ENCODE results near the gene CNOT3. TPM values are rescaled to one million over a fixed set of nuclear protein-coding genes. Genes with fewer than 3 reads are reported as not detected.

CNOT3 gene
- total and polyA plus RNA-seq, 2 experiments from 2014 or later = 39.7 to 47.0 TPM

DNA sequence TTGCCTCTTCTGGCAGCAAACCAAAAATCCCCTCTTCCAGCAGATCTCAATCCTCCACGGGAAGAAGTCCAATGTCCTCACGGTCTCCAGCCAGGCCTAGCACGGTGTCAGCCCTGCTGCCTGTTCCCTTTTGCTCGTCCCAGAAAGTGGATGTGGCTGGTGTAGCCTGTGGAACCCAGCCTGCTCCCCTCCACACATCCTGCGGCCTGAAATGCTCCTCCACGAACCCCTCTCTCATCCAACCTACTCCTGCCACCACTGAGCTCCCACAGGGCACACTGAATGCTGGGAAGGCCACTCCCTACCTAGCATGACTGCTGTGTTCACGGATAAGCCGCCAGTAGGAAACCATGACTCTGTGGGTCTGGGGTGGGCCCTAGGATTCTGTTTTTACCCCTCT, 48.8 kb downstream of the CNOT3 start:
- TF ChIP-seq JUNB (IDR thresholded peaks at IDR 0.05; ENCODE audit: unreplicated experiment) (no peak), ZNF331 (CRISPR knock-in tag; IDR thresholded peaks at IDR 0.05; ENCODE audit: low read depth) (no peak), CREB1 (CRISPR knock-in tag; IDR thresholded peaks at IDR 0.05; ENCODE audit: low read depth) (no peak), EZH2 (IDR thresholded peaks at IDR 0.05; ENCODE audit: low read depth, unreplicated experiment) (no peak), EZH2phosphoT487 (IDR thresholded peaks at IDR 0.05; ENCODE audit: unreplicated experiment) (no peak), STAT1 (IDR thresholded peaks at IDR 0.05; ENCODE audit: unreplicated experiment) (no peak), NANOG (IDR thresholded peaks at IDR 0.05; ENCODE audit: borderline replicate concordance) (no peak), ZNF114 (CRISPR knock-in tag; IDR thresholded peaks at IDR 0.05) (no peak)
- TF ChIP-seq, protein P1, sequence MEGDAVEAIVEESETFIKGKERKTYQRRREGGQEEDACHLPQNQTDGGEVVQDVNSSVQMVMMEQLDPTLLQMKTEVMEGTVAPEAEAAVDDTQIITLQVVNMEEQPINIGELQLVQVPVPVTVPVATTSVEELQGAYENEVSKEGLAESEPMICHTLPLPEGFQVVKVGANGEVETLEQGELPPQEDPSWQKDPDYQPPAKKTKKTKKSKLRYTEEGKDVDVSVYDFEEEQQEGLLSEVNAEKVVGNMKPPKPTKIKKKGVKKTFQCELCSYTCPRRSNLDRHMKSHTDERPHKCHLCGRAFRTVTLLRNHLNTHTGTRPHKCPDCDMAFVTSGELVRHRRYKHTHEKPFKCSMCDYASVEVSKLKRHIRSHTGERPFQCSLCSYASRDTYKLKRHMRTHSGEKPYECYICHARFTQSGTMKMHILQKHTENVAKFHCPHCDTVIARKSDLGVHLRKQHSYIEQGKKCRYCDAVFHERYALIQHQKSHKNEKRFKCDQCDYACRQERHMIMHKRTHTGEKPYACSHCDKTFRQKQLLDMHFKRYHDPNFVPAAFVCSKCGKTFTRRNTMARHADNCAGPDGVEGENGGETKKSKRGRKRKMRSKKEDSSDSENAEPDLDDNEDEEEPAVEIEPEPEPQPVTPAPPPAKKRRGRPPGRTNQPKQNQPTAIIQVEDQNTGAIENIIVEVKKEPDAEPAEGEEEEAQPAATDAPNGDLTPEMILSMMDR (conservative IDR thresholded peaks at IDR 0.05; ENCODE audit: low read depth in 2 of 2) = no peak
- TF ChIP-seq, protein P2, sequence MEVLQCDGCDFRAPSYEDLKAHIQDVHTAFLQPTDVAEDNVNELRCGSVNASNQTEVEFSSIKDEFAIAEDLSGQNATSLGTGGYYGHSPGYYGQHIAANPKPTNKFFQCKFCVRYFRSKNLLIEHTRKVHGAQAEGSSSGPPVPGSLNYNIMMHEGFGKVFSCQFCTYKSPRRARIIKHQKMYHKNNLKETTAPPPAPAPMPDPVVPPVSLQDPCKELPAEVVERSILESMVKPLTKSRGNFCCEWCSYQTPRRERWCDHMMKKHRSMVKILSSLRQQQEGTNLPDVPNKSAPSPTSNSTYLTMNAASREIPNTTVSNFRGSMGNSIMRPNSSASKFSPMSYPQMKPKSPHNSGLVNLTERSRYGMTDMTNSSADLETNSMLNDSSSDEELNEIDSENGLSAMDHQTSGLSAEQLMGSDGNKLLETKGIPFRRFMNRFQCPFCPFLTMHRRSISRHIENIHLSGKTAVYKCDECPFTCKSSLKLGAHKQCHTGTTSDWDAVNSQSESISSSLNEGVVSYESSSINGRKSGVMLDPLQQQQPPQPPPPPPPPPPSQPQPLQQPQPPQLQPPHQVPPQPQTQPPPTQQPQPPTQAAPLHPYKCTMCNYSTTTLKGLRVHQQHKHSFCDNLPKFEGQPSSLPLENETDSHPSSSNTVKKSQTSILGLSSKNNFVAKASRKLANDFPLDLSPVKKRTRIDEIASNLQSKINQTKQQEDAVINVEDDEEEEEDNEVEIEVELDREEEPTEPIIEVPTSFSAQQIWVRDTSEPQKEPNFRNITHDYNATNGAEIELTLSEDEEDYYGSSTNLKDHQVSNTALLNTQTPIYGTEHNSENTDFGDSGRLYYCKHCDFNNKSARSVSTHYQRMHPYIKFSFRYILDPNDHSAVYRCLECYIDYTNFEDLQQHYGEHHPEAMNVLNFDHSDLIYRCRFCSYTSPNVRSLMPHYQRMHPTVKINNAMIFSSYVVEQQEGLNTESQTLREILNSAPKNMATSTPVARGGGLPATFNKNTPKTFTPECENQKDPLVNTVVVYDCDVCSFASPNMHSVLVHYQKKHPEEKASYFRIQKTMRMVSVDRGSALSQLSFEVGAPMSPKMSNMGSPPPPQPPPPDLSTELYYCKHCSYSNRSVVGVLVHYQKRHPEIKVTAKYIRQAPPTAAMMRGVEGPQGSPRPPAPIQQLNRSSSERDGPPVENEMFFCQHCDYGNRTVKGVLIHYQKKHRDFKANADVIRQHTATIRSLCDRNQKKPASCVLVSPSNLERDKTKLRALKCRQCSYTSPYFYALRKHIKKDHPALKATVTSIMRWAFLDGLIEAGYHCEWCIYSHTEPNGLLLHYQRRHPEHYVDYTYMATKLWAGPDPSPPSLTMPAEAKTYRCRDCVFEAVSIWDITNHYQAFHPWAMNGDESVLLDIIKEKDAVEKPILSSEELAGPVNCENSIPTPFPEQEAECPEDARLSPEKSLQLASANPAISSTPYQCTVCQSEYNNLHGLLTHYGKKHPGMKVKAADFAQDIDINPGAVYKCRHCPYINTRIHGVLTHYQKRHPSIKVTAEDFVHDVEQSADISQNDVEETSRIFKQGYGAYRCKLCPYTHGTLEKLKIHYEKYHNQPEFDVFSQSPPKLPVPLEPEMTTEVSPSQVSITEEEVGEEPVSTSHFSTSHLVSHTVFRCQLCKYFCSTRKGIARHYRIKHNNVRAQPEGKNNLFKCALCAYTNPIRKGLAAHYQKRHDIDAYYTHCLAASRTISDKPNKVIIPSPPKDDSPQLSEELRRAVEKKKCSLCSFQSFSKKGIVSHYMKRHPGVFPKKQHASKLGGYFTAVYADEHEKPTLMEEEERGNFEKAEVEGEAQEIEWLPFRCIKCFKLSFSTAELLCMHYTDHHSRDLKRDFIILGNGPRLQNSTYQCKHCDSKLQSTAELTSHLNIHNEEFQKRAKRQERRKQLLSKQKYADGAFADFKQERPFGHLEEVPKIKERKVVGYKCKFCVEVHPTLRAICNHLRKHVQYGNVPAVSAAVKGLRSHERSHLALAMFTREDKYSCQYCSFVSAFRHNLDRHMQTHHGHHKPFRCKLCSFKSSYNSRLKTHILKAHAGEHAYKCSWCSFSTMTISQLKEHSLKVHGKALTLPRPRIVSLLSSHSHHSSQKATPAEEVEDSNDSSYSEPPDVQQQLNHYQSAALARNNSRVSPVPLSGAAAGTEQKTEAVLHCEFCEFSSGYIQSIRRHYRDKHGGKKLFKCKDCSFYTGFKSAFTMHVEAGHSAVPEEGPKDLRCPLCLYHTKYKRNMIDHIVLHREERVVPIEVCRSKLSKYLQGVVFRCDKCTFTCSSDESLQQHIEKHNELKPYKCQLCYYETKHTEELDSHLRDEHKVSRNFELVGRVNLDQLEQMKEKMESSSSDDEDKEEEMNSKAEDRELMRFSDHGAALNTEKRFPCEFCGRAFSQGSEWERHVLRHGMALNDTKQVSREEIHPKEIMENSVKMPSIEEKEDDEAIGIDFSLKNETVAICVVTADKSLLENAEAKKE (CRISPR knock-in tag; IDR thresholded peaks at IDR 0.05) = no peak
- TF ChIP-seq, protein P3, sequence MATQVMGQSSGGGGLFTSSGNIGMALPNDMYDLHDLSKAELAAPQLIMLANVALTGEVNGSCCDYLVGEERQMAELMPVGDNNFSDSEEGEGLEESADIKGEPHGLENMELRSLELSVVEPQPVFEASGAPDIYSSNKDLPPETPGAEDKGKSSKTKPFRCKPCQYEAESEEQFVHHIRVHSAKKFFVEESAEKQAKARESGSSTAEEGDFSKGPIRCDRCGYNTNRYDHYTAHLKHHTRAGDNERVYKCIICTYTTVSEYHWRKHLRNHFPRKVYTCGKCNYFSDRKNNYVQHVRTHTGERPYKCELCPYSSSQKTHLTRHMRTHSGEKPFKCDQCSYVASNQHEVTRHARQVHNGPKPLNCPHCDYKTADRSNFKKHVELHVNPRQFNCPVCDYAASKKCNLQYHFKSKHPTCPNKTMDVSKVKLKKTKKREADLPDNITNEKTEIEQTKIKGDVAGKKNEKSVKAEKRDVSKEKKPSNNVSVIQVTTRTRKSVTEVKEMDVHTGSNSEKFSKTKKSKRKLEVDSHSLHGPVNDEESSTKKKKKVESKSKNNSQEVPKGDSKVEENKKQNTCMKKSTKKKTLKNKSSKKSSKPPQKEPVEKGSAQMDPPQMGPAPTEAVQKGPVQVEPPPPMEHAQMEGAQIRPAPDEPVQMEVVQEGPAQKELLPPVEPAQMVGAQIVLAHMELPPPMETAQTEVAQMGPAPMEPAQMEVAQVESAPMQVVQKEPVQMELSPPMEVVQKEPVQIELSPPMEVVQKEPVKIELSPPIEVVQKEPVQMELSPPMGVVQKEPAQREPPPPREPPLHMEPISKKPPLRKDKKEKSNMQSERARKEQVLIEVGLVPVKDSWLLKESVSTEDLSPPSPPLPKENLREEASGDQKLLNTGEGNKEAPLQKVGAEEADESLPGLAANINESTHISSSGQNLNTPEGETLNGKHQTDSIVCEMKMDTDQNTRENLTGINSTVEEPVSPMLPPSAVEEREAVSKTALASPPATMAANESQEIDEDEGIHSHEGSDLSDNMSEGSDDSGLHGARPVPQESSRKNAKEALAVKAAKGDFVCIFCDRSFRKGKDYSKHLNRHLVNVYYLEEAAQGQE (IDR thresholded peaks at IDR 0.05; ENCODE audit: unreplicated experiment) = no peak
- Histone ChIP-seq H3K4me3 (no peak overlapping the region), H3K27me3 (ENCODE audit: insufficient read depth) (no peaks in the 10 kb centered on the region), H3K36me3 (ENCODE audit: insufficient read depth) (no peaks in the 10 kb centered on the region; the same call in 1 of the 2 replicates), H3K4me1 (ENCODE audit: insufficient read depth) (no peaks in the 10 kb centered on the region; the same call in 1 of the 2 replicates), H3K4me2 (no peak overlapping the region), H4K20me1 (replicated peaks; ENCODE audit: insufficient read depth) (peaks cover 9% of the 10 kb centered on the region), H2AFZ (no peak overlapping the region), H3F3A (replicated peaks; ENCODE audit: low read depth) (peaks cover 1% of the 10 kb centered on the region; the same call in 1 of the 2 replicates), H3K9me2 (ENCODE audit: insufficient read depth) (no peaks in the 10 kb centered on the region), H3K79me2 (replicated peaks; ENCODE audit: insufficient read depth) (peaks cover 25% of the 10 kb centered on the region), H3K27ac (ENCODE audit: low read depth) (no peak overlapping the region)
- ATAC-seq (no peak), DNase-seq (ENCODE audit: low spot score) (no peak)
- H3K27ac Mint-ChIP-seq = no peak overlapping the region
- H3K9me3 Mint-ChIP-seq = no peaks in the 10 kb centered on the region; the same call in 2 of the 3 replicates
- H3K4me1 Mint-ChIP-seq = peaks cover 12% of the 10 kb centered on the region
- peaks cover 32% of the 10 kb centered on the region for H3K36me3 Mint-ChIP-seq (ENCODE audit: low read depth)
- H3K4me3 Mint-ChIP-seq = no peak overlapping the region; the same call in 2 of the 3 replicates
- H3K27me3 Mint-ChIP-seq (ENCODE audit: insufficient read depth, low read depth, poor library complexity) = peaks cover 17% of the 10 kb centered on the region
